ENCODE results near the gene NOC4L.
"Not testable (repeated sequence)": the region's sequence is repeated elsewhere in the genome, so short reads cannot be mapped to it uniquely, and the experiment has no call there.

The NOC4L gene

GRCh38 chr12:132124766-132125425 lies 19.4 kb upstream of the NOC4L start:
- DNase-seq, result no peak

DNA sequence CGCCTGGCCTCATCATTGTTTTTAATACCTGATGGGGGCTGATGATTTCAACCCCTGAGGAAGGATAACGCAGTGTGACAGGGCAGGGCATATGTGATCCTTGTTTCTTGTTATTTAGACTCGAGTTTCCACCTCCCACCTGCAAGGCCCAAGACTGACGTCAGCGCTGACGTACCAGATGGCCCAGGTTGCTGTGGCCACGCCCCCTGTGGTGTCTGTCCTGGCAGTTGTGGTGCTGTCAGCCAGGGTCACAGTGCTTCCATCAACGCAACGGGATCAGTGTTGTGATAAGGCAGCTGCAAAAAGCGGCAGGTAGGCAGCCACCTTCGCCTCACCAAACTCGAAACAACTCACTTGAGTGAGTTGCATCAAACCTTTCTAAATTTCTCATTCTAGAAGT lies 18.5 kb upstream of the NOC4L start:
- DNase-seq, result no peak

DNA sequence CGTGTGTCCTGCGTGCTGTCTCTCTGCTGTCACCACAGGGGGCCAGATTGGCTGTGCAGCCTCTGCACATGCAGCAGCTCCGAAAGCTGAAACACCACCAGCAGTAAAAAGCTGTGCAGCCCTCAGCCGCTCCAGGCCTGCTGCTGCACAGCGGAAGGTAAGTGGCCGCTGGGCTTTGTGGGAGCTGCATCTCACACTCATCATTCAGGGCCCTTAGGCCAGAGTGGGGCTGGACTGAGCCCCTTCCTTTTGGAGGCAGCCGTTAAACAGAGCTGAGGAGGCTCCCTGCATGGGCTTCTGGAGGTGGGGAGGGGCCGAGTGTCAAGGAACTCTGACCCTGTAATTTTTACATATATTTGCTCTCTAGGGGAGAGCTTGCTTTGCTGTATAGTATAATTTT lies 17.2 kb upstream of the NOC4L start:
- DNase-seq, result no peak

- DNase-seq, result no peak
Observed at GRCh38 chr12:132129007-132129406, 15.2 kb upstream of the NOC4L start.

DNA sequence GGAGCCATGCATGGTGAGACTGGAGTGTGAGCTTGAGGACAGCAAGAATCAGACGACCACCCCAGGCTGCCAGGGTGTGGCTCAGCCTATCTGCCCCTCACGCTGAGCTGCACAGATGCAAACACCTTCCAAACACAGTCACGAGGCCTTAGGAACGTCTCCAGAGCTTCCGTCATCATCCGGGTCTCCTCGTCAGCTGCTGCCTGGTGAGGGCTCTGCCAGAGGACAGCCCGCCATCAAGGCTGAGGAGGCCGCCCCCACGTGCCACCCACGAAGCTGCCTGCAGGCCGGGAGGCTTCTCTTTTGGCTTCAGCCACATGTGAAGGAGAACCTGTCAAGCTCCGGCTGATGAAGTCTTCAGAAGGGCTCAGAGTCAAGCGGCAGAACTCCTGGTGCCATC lies 13.6 kb upstream of the NOC4L start:
- DNase-seq, result no peak

DNA sequence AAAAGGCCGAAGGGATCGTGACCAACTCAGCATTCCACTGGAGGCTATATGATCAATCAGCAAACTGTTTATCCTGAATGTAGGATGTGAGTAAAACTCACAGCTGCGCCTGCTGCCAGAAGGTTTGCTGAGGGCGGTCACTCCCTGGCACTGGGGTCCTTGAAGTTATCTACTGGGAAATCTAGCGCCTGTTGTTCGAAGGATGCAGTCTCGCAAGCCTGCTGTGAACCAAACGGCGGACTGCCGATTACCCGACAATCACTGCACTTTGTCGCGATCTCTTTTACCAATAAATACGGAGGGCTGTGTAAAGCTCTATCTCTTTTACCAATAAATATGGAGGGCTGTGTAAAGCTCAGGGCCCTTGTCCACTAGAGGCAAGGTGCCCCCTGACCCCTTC lies 13.0 kb upstream of the NOC4L start:
- no peak for DNase-seq

GRCh38 chr12:132131952-132132351 lies 12.3 kb upstream of the NOC4L start:
- no peak for DNase-seq

GRCh38 chr12:132132609-132133430 lies 11.4 kb upstream of the NOC4L start:
- DNase-seq, result no peak

- DNase-seq, result no peak
Observed at GRCh38 chr12:132133952-132134652, 10.2 kb upstream of the NOC4L start.

DNA sequence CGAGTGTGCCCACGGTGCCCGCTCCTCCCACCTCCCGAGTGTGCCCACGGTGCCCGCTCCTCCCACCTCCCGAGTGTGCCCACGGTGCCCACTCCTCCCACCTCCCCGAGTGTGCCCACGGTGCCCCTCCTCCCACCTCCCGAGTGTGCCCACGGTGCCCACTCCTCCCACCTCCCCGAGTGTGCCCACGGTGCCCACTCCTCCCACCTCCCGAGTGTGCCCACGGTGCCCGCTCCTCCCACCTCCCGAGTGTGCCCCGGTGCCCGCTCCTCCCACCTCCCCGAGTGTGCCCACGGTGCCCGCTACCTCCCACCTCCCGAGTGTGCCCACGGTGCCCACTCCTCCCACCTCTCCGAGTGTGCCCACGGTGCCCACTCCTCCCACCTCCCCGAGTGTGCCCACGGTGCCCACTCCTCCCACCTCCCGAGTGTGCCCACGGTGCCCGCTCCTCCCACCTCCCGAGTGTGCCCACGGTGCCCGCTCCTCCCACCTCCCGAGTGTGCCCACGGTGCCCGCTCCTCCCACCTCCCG lies 9.5 kb upstream of the NOC4L start:
- DNase-seq, result not testable (repeated sequence)

DNA sequence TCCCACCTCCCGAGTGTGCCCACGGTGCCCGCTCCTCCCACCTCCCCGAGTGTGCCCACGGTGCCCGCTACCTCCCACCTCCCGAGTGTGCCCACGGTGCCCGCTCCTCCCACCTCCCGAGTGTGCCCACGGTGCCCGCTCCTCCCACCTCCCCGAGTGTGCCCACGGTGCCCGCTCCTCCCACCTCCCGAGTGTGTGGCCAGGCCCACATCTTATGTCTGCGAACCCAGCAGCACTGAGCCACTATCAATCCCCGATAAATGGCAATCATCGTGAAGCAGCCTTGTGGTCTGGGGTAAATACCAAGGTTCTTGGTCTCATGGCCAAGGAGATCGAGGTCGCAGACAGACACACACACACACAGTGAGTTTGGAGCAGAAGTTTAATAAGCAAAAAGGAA lies 8.0 kb upstream of the NOC4L start:
- DNase-seq, result not testable (repeated sequence)

GRCh38 chr12:132137483-132138125 lies 6.7 kb upstream of the NOC4L start:
- no peak for DNase-seq

GRCh38 chr12:132138941-132139871 lies 5.1 kb upstream of the NOC4L start:
- no peak for DNase-seq

GRCh38 chr12:132139912-132140311 lies 4.3 kb upstream of the NOC4L start:
- no peak for DNase-seq

DNA sequence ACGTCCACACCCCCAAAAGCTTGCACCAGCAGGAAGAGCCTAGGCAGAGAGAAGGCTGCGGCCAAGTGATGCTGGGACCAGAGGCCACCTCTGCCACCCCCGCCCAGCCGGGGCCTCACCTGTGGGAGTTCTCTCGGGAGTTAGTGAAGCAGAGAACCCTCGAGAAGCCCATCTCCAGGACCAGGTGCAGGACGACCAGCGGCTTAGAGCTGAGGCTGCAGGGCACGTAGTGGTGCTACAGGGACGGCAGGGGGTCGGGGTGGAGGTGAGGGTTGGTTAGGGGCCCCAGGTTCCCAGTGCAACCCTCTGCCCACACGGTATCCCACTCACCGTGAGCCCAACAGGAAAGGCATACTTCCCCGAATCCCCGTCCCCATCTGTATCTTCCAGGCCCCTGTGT lies 3.8 kb upstream of the NOC4L start:
- no peak for DNase-seq

- DNase-seq, result no peak
Observed at GRCh38 chr12:132140918-132141841, 3.1 kb upstream of the NOC4L start.

GRCh38 chr12:132141976-132142678 lies 2.1 kb upstream of the NOC4L start:
- no peak for DNase-seq

DNA sequence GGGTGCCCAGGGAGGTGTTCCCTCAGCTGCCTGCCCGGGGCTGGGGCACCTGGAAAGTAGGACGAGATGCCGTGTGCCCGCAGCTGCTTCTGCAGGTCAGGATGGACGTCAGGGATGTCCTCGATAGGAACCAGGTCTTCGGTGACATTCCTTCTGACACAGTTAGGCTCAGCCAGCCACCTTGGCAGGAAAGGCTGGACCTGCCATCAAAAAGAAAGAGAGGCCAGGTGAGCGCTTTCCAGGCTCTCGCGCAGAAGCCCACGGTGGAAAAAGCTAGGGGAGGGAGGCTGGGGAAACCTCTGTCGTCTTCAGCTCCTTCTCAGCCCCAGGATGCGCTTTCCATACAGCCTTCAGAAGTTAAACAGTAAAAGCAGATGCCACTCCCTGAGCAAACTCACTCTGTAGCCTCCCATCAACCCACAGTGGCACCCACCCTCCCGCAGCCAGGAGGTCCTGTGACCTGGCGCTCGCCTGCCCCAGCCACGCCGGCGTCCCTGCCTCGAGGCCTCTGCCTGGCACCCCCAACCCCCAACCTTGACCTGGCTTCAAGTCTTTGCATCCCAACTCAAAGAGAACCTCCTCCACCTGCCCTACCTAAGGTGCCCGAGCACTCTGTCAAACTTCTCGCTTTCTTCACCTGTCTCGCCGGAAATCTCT lies 1.4 kb upstream of the NOC4L start:
- no peak for DNase-seq

- no peak for DNase-seq
Observed at GRCh38 chr12:132143336-132144071, 753 bp upstream of the NOC4L start.

All from CD4-positive, alpha-beta T cell treated with Interleukin-1 beta for 1 hour (primary cell).